C4-2B (cell line): ENCODE measurements around the gene ERO1B.

Experiments used
- H3K27ac ChIP-seq: fragments of 450-650 bp; 2 replicates; pipeline ENCODE4 v1.5.1; 2017
- ZFX ChIP-seq: fragments of 450-650 bp; IDR thresholded peaks from 2 replicates; pipeline ENCODE4 v1.6.1; 2017
- TF ChIP-seq, protein P1 (sequence below): fragments of 450-650 bp; conservative IDR thresholded peaks from 2 replicates; pipeline ENCODE4 v1.5.1; 2017; ENCODE audit warnings: mild to moderate bottlenecking

ERO1B gene

DNA sequence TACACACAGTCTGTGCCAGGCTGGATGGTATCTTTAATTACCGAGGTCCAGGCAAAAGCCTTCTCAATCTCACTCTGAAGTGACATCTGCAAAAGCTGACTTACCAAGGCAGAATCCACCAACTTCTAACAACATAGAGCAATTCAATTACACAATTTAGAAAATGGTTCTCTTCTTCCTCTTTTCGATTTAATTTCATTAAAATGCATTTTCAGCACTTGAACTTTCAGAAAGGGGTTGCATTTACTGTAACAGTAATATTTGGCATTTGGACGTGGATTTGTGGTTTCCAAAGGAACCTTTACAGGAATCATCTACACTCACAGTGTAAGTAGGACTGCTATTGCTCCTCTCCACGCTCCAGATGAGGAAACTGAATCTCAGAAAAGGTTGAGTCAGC, 53.3 kb downstream of the ERO1B start:
- H3K27ac ChIP-seq = no peak overlapping the region
- TF ChIP-seq, protein P1, sequence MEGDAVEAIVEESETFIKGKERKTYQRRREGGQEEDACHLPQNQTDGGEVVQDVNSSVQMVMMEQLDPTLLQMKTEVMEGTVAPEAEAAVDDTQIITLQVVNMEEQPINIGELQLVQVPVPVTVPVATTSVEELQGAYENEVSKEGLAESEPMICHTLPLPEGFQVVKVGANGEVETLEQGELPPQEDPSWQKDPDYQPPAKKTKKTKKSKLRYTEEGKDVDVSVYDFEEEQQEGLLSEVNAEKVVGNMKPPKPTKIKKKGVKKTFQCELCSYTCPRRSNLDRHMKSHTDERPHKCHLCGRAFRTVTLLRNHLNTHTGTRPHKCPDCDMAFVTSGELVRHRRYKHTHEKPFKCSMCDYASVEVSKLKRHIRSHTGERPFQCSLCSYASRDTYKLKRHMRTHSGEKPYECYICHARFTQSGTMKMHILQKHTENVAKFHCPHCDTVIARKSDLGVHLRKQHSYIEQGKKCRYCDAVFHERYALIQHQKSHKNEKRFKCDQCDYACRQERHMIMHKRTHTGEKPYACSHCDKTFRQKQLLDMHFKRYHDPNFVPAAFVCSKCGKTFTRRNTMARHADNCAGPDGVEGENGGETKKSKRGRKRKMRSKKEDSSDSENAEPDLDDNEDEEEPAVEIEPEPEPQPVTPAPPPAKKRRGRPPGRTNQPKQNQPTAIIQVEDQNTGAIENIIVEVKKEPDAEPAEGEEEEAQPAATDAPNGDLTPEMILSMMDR = no peak
- TF ChIP-seq ZFX = no peak

DNA sequence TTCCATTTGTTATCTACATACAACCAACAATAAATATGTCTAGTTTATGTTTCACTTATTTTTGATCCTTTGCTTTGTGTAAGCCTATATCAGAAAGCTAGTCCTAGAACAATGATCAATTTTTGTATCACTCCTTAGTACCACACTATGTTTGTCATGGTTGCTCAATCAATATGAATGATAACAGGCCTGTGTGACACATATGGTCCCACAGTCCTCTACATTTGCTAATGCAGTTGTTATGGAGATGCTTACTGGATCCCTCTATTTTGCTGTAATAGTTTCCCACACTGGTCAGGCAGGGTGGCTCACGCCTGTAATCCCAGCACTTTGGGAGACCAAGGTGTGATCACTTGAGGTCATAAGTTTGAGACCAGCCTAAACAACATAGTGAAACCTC, 59.1 kb downstream of the ERO1B start:
- no peak for TF ChIP-seq ZFX
- TF ChIP-seq, protein P1 = no peak
- H3K27ac ChIP-seq = no peak overlapping the region

DNA sequence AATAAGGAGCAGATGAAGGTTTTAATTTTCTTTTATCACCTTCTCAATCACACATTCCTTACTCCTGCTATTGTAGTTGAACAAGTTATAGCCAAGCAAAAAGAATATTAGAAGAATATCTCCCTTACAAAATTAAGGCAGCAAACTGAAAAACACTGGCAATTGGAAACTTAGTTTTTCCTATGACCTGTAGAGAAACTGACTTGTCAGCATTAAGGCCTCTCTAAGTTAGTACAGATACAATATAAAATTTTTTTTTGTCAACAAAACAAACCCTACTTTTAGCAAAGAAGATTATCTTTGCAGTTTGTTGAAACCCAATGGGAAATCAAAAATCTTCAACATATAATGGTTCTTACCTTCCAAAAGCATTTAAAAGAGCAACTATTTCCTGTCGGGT, 61.3 kb downstream of the ERO1B start:
- TF ChIP-seq, protein P1 = no peak
- no peak for TF ChIP-seq ZFX
- no peak overlapping the region for H3K27ac ChIP-seq

- no peak for TF ChIP-seq ZFX
- TF ChIP-seq, protein P1 = no peak
- no peak overlapping the region for H3K27ac ChIP-seq
Measured at GRCh38 chr1:236214761-236215160, 67.0 kb downstream of the ERO1B start.

DNA sequence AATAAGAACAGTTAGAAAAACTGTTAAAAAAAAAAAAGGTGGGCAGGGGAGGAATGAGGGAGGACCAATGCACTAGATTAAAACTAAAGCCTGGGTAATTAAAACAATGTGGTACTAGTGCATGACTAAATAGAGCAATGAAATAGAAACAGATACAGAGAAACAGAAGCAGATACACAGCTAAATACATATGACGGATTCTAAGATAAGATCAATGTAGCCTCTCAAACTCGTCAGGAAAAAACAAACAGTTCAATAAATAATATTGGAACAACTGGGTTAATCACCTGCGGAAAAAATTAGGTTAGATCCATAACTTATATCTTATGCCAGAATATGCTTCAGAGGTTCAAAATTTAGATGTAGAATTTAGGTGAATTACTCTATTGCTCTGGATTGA, 68.2 kb downstream of the ERO1B start:
- TF ChIP-seq ZFX = no peak
- TF ChIP-seq, protein P1 = no peak
- no peak overlapping the region for H3K27ac ChIP-seq

- TF ChIP-seq ZFX = no peak
- TF ChIP-seq, protein P1 = no peak
Measured at GRCh38 chr1:236211815-236212214, 69.9 kb downstream of the ERO1B start.

GRCh38 chr1:236209713-236210112, 72.0 kb downstream of the ERO1B start:
- TF ChIP-seq, protein P1 = no peak
- TF ChIP-seq ZFX = no peak
- H3K27ac ChIP-seq = no peak overlapping the region

More at GRCh38 chr1:236211815-236212214, 69.9 kb downstream of the ERO1B start:
- no peak overlapping the region for H3K27ac ChIP-seq
